HEK293T (cell line): ENCODE results near the gene CREB1.

ENCODE experiments used
- CTCF ChIA-PET: fragments of 350-600 bp; formaldehyde crosslinking; extraction: SDS; loops from one replicate; lab custom pipeline; 2021; ENCODE audit warnings: antibody characterized with exemption, inconsistent platforms; lab: Yijun Ruan, JAX
- POLR2A ChIA-PET: fragments of 350-600 bp; formaldehyde crosslinking; extraction: SDS; loops from one replicate; lab custom pipeline; 2020; ENCODE audit warnings: antibody characterized with exemption, inconsistent platforms; lab: Yijun Ruan, JAX
- DNase-seq: peaks from one replicate; pipeline ENCODE4 v3.0.0; 2012; ENCODE audit warnings: mixed read lengths; ENCODE audit errors: extremely low spot score
- ARNT ChIP-seq: fragments of 450-650 bp; IDR thresholded peaks from 2 replicates; pipeline ENCODE4 v1.6.1; 2017; ENCODE audit warnings: mild to moderate bottlenecking
- BHLHE40 ChIP-seq: fragments of 450-650 bp; IDR thresholded peaks from 2 replicates; pipeline ENCODE4 v1.6.1; 2016; ENCODE audit warnings: mild to moderate bottlenecking, moderate library complexity, borderline replicate concordance
- CTBP1 ChIP-seq: fragments of 450-650 bp; IDR thresholded peaks from 2 replicates; pipeline ENCODE4 v1.6.1; 2016; ENCODE audit warnings: borderline replicate concordance
- ELF4 ChIP-seq: fragments of 450-650 bp; IDR thresholded peaks from 2 replicates; pipeline ENCODE4 v1.6.1; 2017; ENCODE audit warnings: antibody characterized with exemption
- FOXA1 ChIP-seq: fragments of 450-650 bp; IDR thresholded peaks from 2 replicates; pipeline ENCODE4 v1.6.1; 2016; ENCODE audit warnings: mild to moderate bottlenecking
- FOXK2 ChIP-seq: fragments of 450-650 bp; IDR thresholded peaks from 2 replicates; pipeline ENCODE4 v1.6.1; 2016; ENCODE audit warnings: mild to moderate bottlenecking
- FOXM1 ChIP-seq: fragments of 450-650 bp; IDR thresholded peaks from 2 replicates; pipeline ENCODE4 v1.6.1; 2017; ENCODE audit warnings: mild to moderate bottlenecking, borderline replicate concordance
- HDGF ChIP-seq: fragments of 450-650 bp; IDR thresholded peaks from 2 replicates; pipeline ENCODE4 v1.6.1; 2017; ENCODE audit warnings: antibody characterized with exemption, borderline replicate concordance
- L3MBTL2 ChIP-seq: fragments of 450-650 bp; conservative IDR thresholded peaks from 2 replicates; pipeline ENCODE4 v1.6.1; 2016; ENCODE audit warnings: mild to moderate bottlenecking
- LEF1 ChIP-seq: fragments of 450-650 bp; IDR thresholded peaks from 2 replicates; pipeline ENCODE4 v1.6.1; 2017; ENCODE audit warnings: mild to moderate bottlenecking, borderline replicate concordance
- NFRKB ChIP-seq: fragments of 450-650 bp; IDR thresholded peaks from 2 replicates; pipeline ENCODE4 v1.6.1; 2016; ENCODE audit warnings: mild to moderate bottlenecking, moderate library complexity
- SP1 ChIP-seq: fragments of 450-650 bp; IDR thresholded peaks from 2 replicates; pipeline ENCODE4 v1.6.1; 2017
- SUZ12 ChIP-seq: fragments of 450-650 bp; IDR thresholded peaks from 2 replicates; pipeline ENCODE4 v1.6.1; 2016; ENCODE audit warnings: mild to moderate bottlenecking
- TARDBP ChIP-seq: fragments of 450-650 bp; IDR thresholded peaks from 2 replicates; pipeline ENCODE4 v1.6.1; 2016
- ZNF384 ChIP-seq: fragments of 450-650 bp; IDR thresholded peaks from 2 replicates; pipeline ENCODE4 v1.6.1; 2016
- TF ChIP-seq, protein P1 (sequence below): fragments of 450-650 bp; IDR thresholded peaks from 2 replicates; pipeline ENCODE4 v1.6.1; 2016

CREB1 gene

DNA sequence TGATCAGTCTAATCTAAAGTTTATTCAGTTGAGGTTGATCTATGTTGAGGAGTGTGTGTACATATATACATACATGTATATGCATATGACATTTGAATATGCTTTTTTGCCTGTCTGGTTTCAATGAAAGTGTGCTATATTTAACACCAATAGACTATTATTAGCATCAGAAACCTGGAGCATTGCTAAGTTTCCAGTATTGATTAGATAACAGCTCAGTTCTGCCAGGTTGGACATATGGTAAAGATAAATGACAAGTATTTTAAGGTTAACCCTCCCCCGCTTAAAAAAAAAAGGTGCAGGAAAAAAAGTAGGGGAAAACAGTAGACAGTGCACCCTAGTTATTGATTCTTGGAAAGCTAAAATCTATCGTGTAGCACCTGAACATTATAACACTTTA is 19.4 kb downstream of the CREB1 start:
- DNase-seq = no peak
- CTCF ChIA-PET = no interaction called here
- TF ChIP-seq LEF1 (no peak), CTBP1 (no peak), FOXK2 (no peak), BHLHE40 (no peak), HDGF (no peak), SP1 (no peak), L3MBTL2 (no peak), FOXM1 (no peak), SUZ12 (no peak), NFRKB (no peak), FOXA1 (no peak), ELF4 (no peak)
- TF ChIP-seq, protein P1, sequence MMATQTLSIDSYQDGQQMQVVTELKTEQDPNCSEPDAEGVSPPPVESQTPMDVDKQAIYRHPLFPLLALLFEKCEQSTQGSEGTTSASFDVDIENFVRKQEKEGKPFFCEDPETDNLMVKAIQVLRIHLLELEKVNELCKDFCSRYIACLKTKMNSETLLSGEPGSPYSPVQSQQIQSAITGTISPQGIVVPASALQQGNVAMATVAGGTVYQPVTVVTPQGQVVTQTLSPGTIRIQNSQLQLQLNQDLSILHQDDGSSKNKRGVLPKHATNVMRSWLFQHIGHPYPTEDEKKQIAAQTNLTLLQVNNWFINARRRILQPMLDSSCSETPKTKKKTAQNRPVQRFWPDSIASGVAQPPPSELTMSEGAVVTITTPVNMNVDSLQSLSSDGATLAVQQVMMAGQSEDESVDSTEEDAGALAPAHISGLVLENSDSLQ = no peak
- POLR2A ChIA-PET = no interaction called here

DNA sequence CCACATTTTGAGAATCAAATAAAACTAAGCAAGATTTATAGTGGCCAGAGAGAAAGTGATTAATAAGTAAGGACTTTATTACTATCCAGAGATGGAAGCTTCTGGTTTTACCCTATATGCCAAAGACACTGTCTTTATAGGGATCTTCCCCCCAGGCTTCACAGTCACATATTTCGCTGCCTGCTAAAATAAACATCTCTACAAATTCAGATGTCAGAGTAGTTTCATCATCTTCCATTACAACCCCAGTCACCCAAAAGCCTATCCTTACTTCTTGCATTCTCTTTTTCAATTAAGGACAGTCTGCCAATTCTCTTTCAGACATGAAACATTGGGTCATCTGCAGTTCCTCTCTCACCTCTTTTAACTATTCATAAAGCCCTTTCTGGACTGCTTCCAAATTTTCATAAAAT is 28.3 kb downstream of the CREB1 start:
- POLR2A ChIA-PET = no interaction called here
- no peak for DNase-seq
- TF ChIP-seq ZNF384 (no peak), LEF1 (no peak), HDGF (no peak), FOXM1 (no peak)
- CTCF ChIA-PET = interaction anchor here (0.6 kb wide), 1 partner anchor 11 kb away, joined by 3 read pairs; no protein-coding TSS in a partner anchor

DNA sequence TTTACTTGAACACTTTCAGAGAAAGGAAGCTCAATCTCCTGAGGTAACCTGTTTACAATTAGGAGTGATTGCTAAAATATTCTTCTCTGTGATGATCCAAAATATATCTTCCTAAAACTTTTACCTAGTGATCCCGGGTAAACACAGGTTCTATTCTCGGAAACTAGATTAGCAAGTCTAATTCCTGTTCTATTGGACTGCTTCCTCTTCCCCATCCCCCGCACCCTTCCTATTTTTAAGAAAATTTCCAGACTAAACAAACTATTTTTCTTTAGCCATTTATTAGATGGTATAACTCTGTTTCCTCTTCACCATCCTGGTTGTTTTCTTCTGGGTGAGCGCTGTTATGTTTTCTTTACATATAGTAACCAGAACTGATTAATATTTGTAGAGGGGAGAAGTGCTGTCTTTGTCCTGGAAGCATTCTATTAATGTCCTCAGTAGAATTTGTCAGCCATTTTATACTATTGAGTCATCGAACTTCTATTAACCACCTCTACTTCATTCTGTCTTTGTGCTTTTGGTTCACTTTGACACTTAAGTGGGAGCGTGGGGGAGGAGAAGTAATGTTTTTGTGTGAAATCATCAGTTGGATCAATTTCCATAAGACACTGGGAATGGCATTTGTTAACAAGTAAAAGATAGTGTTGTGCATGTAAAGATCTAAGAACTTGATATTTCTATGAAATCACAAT is 31.8 kb downstream of the CREB1 start:
- POLR2A ChIA-PET = no interaction called here
- no peak for DNase-seq
- CTCF ChIA-PET = no interaction called here
- TF ChIP-seq NFRKB (no peak), FOXK2 (no peak), BHLHE40 (no peak), SUZ12 (no peak), ELF4 (no peak), FOXA1 (no peak), ZNF384 (no peak), CTBP1 (no peak), L3MBTL2 (no peak), ARNT (no peak)

DNA sequence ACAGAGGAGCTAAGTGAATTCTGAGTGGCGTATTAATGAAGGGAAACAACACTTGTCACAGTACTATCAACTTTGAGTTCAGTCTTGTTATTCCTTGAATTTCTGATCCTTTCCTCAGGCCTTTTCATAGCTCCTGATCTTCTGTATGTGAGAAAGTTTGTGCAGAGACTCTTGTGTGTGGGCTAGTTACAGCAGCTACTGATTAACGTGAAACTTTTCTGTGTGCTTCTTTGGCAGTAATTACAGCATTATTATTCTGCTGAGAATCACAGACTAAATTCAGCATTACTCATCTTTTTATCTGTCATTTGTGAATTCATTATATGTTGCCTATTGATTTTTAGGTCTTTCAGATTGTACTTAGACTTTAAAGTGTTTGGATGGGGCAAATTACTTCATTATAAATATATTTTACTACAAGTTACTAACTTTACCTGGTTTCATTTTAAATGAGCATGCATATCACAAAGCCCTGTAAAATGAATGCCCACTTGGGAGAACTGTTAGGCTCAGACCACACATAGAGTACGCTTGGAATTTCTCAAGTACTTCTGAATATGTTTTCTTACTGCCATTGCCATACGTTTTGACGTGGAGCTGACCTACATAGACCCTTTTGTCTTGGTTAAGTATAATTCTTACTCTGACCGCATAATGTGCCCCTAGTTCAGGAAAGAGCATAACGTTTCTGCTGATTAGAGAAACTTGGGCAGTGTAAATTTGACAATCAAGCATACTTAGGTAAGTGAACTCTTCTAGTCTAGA is 36.2 kb downstream of the CREB1 start:
- TF ChIP-seq CTBP1 (no peak), HDGF (no peak), ZNF384 (no peak), LEF1 (no peak), SP1 (no peak), FOXA1 (no peak), NFRKB (no peak), FOXK2 (no peak), FOXM1 (no peak), TARDBP (no peak)
- ChIA-PET POLR2A (interaction anchor here (1.1 kb wide), 1 partner anchor 60 kb away, joined by 3 read pairs; the partner anchor contains the start of gene METTL21A), CTCF (no interaction called here)
- no peak for DNase-seq

DNA sequence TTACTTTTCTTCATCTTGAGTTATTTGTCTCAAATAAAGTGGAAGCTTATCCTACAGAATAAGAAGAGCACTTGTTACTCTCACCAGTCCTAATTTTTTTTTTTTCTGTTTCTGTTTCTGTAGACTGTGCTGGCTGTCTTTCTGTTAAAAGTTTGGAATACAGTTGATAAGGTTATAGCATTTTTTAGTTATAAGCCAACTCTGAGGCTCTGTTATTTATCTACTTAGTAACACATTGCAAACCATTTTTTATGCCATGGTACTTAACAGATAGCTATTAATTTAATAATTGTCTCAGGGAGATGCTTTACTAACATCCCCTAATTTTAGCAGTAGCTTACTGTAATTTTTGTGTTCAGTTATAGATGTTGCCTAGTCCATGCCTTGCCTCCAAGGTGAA is 37.9 kb downstream of the CREB1 start:
- no peak for DNase-seq
- CTCF ChIA-PET = no interaction called here
- no peak for TF ChIP-seq CTBP1
- TF ChIP-seq L3MBTL2 = no peak
- no peak for TF ChIP-seq ELF4
- TF ChIP-seq FOXA1 = no peak
- no peak for TF ChIP-seq HDGF
- TF ChIP-seq LEF1 = no peak
- TF ChIP-seq ARNT = no peak
- no peak for TF ChIP-seq ZNF384
- no peak for TF ChIP-seq SP1
- TF ChIP-seq, protein P1 = no peak
- TF ChIP-seq FOXK2 = no peak
- no peak for TF ChIP-seq TARDBP
- TF ChIP-seq BHLHE40 = no peak
- POLR2A ChIA-PET = no interaction called here

DNA sequence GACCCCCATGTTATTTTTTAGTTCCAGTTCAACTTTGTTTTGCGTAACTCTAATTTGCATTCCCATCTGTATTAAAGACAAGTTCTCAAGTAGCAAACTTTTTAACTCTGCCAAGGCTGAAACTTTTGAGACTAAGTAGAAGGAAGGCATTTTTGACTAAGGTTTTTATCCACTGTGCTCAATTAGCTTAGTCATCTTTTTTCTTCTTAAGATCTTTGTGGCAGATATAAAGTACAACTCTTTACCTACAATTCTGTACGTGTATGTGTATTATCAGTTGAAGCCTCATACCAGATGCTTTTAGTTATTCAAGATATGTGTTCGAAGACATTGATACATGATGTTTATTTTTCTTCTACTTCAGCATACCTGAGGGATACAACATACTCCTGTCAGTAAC is 41.6 kb downstream of the CREB1 start:
- TF ChIP-seq TARDBP = no peak
- no peak for TF ChIP-seq NFRKB
- no peak for TF ChIP-seq ZNF384
- no peak for TF ChIP-seq ELF4
- TF ChIP-seq FOXA1 = no peak
- TF ChIP-seq FOXM1 = no peak
- TF ChIP-seq BHLHE40 = no peak
- no peak for TF ChIP-seq L3MBTL2
- TF ChIP-seq HDGF = no peak
- TF ChIP-seq SUZ12 = no peak
- TF ChIP-seq FOXK2 = no peak
- no peak for TF ChIP-seq SP1
- no peak for DNase-seq
- POLR2A ChIA-PET = no interaction called here
- CTCF ChIA-PET = no interaction called here
